B cell (primary cell): Measurements from ENCODE around the gene AGBL4. TPM values are rescaled to one million over a fixed set of nuclear protein-coding genes. Genes with fewer than 3 reads are reported as not detected.

Experiments
- ATAC-seq: fragments of 200-7000 bp; cut with Tn5 transposase; one replicate; pipeline ENCODE4 v1.10.0; 2021; ENCODE audit warnings: low read depth, mild to moderate bottlenecking, moderate number of reproducible peaks, moderate library complexity
- CTCF ChIA-PET: fragments of 350-600 bp; sonication (Branson Sonifier 250); formaldehyde crosslinking; loops from one replicate; lab custom pipeline; 2021; ENCODE audit warnings: antibody characterized with exemption, inconsistent platforms; lab: Charles Lee
- POLR2A ChIA-PET: fragments of 350-600 bp; sonication (Branson Sonifier 250); formaldehyde crosslinking; loops from one replicate; lab custom pipeline; 2021; ENCODE audit warnings: antibody characterized with exemption; lab: Charles Lee
- DNase-seq: peaks from one replicate; pipeline ENCODE4 v3.0.0; 2013
- H2AFZ ChIP-seq: 2 replicates; pipeline ENCODE4 v1.6.1; 2012; ENCODE audit warnings: mild to moderate bottlenecking, low read depth, low read length; ENCODE audit not compliant: insufficient read depth, poor library complexity, severe bottlenecking
- H3K27ac ChIP-seq, 2 donors: 1 replicate in 1 of 2; 2 replicates in 1 of 2; pipeline ENCODE4 v1.5.1; 2012 to 2013; ENCODE audit warnings: low read length in 2 of 2, mild to moderate bottlenecking in 2 of 2, moderate library complexity in 1 of 2
- H3K27me3 ChIP-seq, 4 experiments: fragments of 200-600 bp in 1 of 4; sonication (generic) in 1 of 4; replicated peaks in 1 of 4; 1 replicate in 2 of 4; 2 replicates in 2 of 4; pipeline versions ENCODE4 v1.6.1 to v1.7.0; 2013 to 2016; ENCODE audit warnings: low read length in 3 of 4, mild to moderate bottlenecking in 2 of 4, mixed read lengths in 1 of 4, moderate library complexity in 1 of 4; ENCODE audit not compliant: insufficient read depth in 4 of 4, control insufficient read depth in 3 of 4; ENCODE audit errors: control extremely low read depth in 1 of 4
- H3K36me3 ChIP-seq, 2 experiments: replicated peaks in 1 of 2; 1 replicate in 1 of 2; 2 replicates in 1 of 2; pipeline versions ENCODE4 v1.6.1 to v1.7.1; 2013; ENCODE audit warnings: low read length in 1 of 2; ENCODE audit not compliant: insufficient read depth in 2 of 2, control insufficient read depth in 1 of 2; ENCODE audit errors: control extremely low read depth in 1 of 2, extremely low read depth in 1 of 2
- H3K4me1 ChIP-seq, 2 donors: fragments of 200-600 bp in 1 of 2; sonication (generic) in 1 of 2; 1 replicate in 1 of 2; 2 replicates in 1 of 2; pipeline versions ENCODE4 v1.5.1 to v1.6.1; 2013 to 2017; ENCODE audit warnings: low read length in 2 of 2; ENCODE audit not compliant: control insufficient read depth in 2 of 2, insufficient read depth in 2 of 2
- H3K4me2 ChIP-seq: replicated peaks from 2 replicates; pipeline ENCODE3; 2012; ENCODE audit warnings: mild to moderate bottlenecking, low read depth, low read length; ENCODE audit not compliant: poor library complexity, severe bottlenecking
- H3K4me3 ChIP-seq, 5 experiments: fragments of 200-600 bp in 1 of 5; sonication (generic) in 1 of 5; 1 replicate in 3 of 5; 2 replicates in 2 of 5; pipeline versions ENCODE4 v1.5.1 to v1.7.0; 2011 to 2016; ENCODE audit warnings: low read length in 4 of 5, mild to moderate bottlenecking in 4 of 5, low read depth in 2 of 5, control low read depth in 1 of 5, moderate library complexity in 1 of 5; ENCODE audit not compliant: insufficient read depth in 1 of 5; ENCODE audit errors: control extremely low read depth in 1 of 5, extremely low read depth in 1 of 5
- H3K79me2 ChIP-seq: fragments of 200-600 bp; sonication (generic); one replicate; pipeline ENCODE4 v1.6.0; 2016; ENCODE audit warnings: low read length; ENCODE audit not compliant: control insufficient read depth, insufficient read depth
- H3K9ac ChIP-seq: fragments of 200-600 bp; sonication (generic); 2 replicates; pipeline ENCODE4 v1.6.1; 2017; ENCODE audit warnings: mild to moderate bottlenecking, low read length, moderate library complexity
- H3K9me3 ChIP-seq, 3 donors: one replicate each; pipeline versions ENCODE4 v1.6.1 to v1.7.1; 2013; ENCODE audit warnings: low read length in 2 of 3; ENCODE audit not compliant: control insufficient read depth in 2 of 3, insufficient read depth in 1 of 3; ENCODE audit errors: control extremely low read depth in 1 of 3
- H4K20me1 ChIP-seq: 2 replicates; pipeline ENCODE4 v1.6.0; 2012; ENCODE audit warnings: mild to moderate bottlenecking, low read length; ENCODE audit not compliant: insufficient read depth, control insufficient read depth, poor library complexity, severe bottlenecking
- H3K27ac Mint-ChIP-seq: one replicate; pipeline ENCODE4 v1.8.0; 2021; ENCODE audit warnings: mixed read lengths
- H3K27me3 Mint-ChIP-seq: one replicate; pipeline ENCODE4 v1.8.0; 2021; ENCODE audit warnings: mixed read lengths
- H3K4me1 Mint-ChIP-seq: one replicate; pipeline ENCODE4 v1.8.0; 2021; ENCODE audit warnings: mixed read lengths
- H3K4me3 Mint-ChIP-seq: one replicate; pipeline ENCODE4 v1.8.0; 2021; ENCODE audit warnings: mixed read lengths
- H3K9me3 Mint-ChIP-seq: one replicate; pipeline ENCODE4 v1.8.0; 2022; ENCODE audit warnings: mixed read lengths; ENCODE audit not compliant: insufficient read depth
- CTCF ChIP-seq: fragments of 200-600 bp; IDR thresholded peaks from one replicate; pipeline ENCODE4 v1.8.0; 2022; ENCODE audit warnings: antibody characterized with exemption, mild to moderate bottlenecking
- EZH2 ChIP-seq: IDR thresholded peaks from 2 replicates; pipeline ENCODE4 v1.6.1; 2012; ENCODE audit warnings: borderline replicate concordance, low read depth, mild to moderate bottlenecking, moderate library complexity, low read length; ENCODE audit not compliant: insufficient read depth, poor library complexity, severe bottlenecking
- intact Hi-C: fragments of 100-400 bp; cut with micrococcal nuclease; formaldehyde crosslinking; loops from one replicate; pipeline ENCODE4 v1.10.0; 2022
- polyA plus RNA-seq: library from polyadenylated mRNA; depleted of rRNA; stranded (reverse); fragments of >200 nt; gene quantifications from 2 replicates; pipeline ENCODE4 v1.2.3, GENCODE V29; 2012
- total RNA-seq, 2 donors: library from RNA; stranded (reverse); fragments of 120-200 nt in 1 of 2; gene quantifications; 1 replicate in 1 of 2; 2 replicates in 1 of 2; pipeline versions ENCODE4 v1.2.3 to v1.2.4, GENCODE V29; 2013 to 2022

The AGBL4 gene
- total and polyA plus RNA-seq, 2 donors (not counting 1 experiment from before 2014, with no cell fraction given) = 0.07 to 0.12 TPM

GRCh38 chr1:48966583-48966982, 1057.2 kb downstream of the AGBL4 start:
- no peaks in the 10 kb centered on the region for H3K27me3 ChIP-seq
- no peak overlapping the region for H3K27ac Mint-ChIP-seq
- no peak overlapping the region for H2AFZ ChIP-seq
- H4K20me1 ChIP-seq = no peaks in the 10 kb centered on the region
- no peaks in the 10 kb centered on the region for H3K79me2 ChIP-seq
- no peaks in the 10 kb centered on the region for H3K4me1 Mint-ChIP-seq
- H3K9ac ChIP-seq = no peak overlapping the region
- H3K9me3 ChIP-seq = no peaks in the 10 kb centered on the region
- no peaks in the 10 kb centered on the region for H3K4me1 ChIP-seq
- TF ChIP-seq EZH2 (no peak), CTCF (no peak)
- no peaks in the 10 kb centered on the region for H3K36me3 ChIP-seq
- intact Hi-C loops = no loop called here
- no peak overlapping the region for H3K27ac ChIP-seq
- POLR2A ChIA-PET = no interaction called here
- no peak overlapping the region for H3K4me3 ChIP-seq
- H3K4me3 Mint-ChIP-seq = no peak overlapping the region
- peaks cover 8% of the 10 kb centered on the region for H3K27me3 Mint-ChIP-seq
- DNase-seq (no peak), ATAC-seq (no peak)
- H3K4me2 ChIP-seq = no peak overlapping the region
- H3K9me3 Mint-ChIP-seq = no peaks in the 10 kb centered on the region
- CTCF ChIA-PET = no interaction called here

- ChIA-PET CTCF (no interaction called here), POLR2A (no interaction called here)
- Histone ChIP-seq H3K4me2 (no peak overlapping the region), H3K27ac (no peak overlapping the region), H3K9ac (no peak overlapping the region), H3K79me2 (no peaks in the 10 kb centered on the region), H3K9me3 (no peaks in the 10 kb centered on the region), H3K27me3 (no peaks in the 10 kb centered on the region), H2AFZ (no peak overlapping the region), H3K4me3 (no peak overlapping the region), H4K20me1 (no peaks in the 10 kb centered on the region), H3K36me3 (no peaks in the 10 kb centered on the region), H3K4me1 (no peaks in the 10 kb centered on the region)
- H3K27ac Mint-ChIP-seq = no peak overlapping the region
- no peaks in the 10 kb centered on the region for H3K9me3 Mint-ChIP-seq
- H3K27me3 Mint-ChIP-seq = peaks cover 19% of the 10 kb centered on the region
- intact Hi-C loops = no loop called here
- H3K4me3 Mint-ChIP-seq = no peak overlapping the region
- DNase-seq (no peak), ATAC-seq (no peak)
- TF ChIP-seq EZH2 = no peak
- no peak for TF ChIP-seq CTCF
- H3K4me1 Mint-ChIP-seq = no peaks in the 10 kb centered on the region
These were observed 1063.4 kb downstream of the AGBL4 start for GRCh38 chr1:48960320-48960719.
